Measurements from ENCODE around the gene LCN15. TPM values are rescaled to one million over a fixed set of nuclear protein-coding genes. Genes with fewer than 3 reads are reported as not detected.

Gene LCN15
- total RNA-seq, 1 donor from 2014 or later = 1.9 TPM

DNA sequence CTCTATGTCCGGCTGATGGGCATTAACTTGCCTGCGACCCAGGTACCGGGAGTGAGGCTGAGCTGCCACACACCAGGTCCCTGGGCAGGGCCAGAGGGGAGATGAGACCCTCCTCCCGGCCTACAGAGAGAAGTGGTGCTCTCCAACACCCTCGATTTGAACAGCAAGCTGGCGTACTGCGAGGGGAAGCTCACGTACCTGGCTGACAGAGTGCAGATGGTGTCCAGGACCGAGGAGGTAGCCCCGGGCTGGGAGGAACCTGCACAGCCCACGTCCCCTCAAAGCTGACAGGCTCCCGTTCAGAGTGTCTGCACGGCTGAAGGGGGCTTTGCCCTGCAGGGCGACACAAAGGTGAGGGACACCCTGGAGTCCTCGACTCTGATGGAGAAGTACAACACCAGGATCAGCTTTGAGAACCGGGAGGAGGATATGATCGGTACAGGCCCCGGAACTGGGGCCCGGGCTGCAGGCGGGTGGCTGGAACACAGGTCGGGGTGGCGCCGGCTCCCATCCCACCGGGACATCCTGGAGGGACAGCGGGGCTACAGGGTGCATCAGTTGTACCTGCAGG is 42.4 kb upstream of the LCN15 start:
- peaks cover 12% of the 10 kb centered on the region for H3K27me3 Mint-ChIP-seq (ENCODE audit: unreplicated experiment)
- H3K9me3 Mint-ChIP-seq (ENCODE audit: unreplicated experiment) = peaks cover 26% of the 10 kb centered on the region
- no peak for DNase-seq
- H3K36me3 Mint-ChIP-seq (ENCODE audit: unreplicated experiment) = peaks cover 5% of the 10 kb centered on the region
- H3K4me3 Mint-ChIP-seq (ENCODE audit: unreplicated experiment) = peak overlapping the region; percentile 81
- H3K4me1 Mint-ChIP-seq (ENCODE audit: low read depth, unreplicated experiment) = peaks cover 15% of the 10 kb centered on the region
- H3K27ac Mint-ChIP-seq (ENCODE audit: unreplicated experiment) = peak overlapping the region; percentile 72
- TF ChIP-seq CTCF (IDR thresholded peaks at IDR 0.05; ENCODE audit: partially characterized antibody, unreplicated experiment) = no peak

GRCh38 chr9:136806067-136806466 is 41.7 kb upstream of the LCN15 start:
- Mint-ChIP-seq H3K27ac (ENCODE audit: unreplicated experiment) (no peak overlapping the region), H3K9me3 (ENCODE audit: unreplicated experiment) (peaks cover 26% of the 10 kb centered on the region), H3K27me3 (ENCODE audit: unreplicated experiment) (peaks cover 14% of the 10 kb centered on the region), H3K4me3 (ENCODE audit: unreplicated experiment) (peak overlapping the region; percentile 81), H3K4me1 (ENCODE audit: low read depth, unreplicated experiment) (peaks cover 15% of the 10 kb centered on the region), H3K36me3 (ENCODE audit: unreplicated experiment) (peaks cover 5% of the 10 kb centered on the region)
- no peak for DNase-seq
- TF ChIP-seq CTCF (IDR thresholded peaks at IDR 0.05; ENCODE audit: partially characterized antibody, unreplicated experiment) = no peak

DNA sequence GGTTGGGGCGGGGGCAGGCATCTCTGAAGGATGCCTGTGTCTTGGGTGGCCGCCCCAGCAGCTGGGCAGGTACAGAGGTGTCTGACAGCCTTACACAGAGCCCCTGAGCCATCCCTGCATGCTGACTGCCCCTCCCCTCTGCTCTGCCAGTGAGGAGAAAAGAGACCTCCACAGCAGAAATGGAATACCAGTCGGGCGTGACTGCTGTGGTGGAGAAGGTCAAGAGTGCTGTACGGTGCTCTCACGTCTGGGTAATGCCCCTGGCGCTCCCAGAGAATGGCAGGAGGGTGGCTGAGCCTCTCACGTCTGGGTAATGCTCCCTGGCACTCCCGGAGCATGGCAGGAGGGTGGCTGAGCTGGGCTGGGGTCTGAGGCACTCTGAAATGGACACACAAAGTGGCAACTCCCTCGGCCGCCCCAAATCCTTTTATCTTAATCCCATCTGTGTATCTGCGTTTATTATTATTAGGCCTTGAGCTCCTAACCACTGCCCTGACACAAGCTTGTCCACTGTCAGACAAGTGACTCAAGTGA is 41.0 kb upstream of the LCN15 start:
- Mint-ChIP-seq H3K36me3 (ENCODE audit: unreplicated experiment) (peaks cover 5% of the 10 kb centered on the region), H3K27ac (ENCODE audit: unreplicated experiment) (no peak overlapping the region), H3K9me3 (ENCODE audit: unreplicated experiment) (peaks cover 25% of the 10 kb centered on the region), H3K4me3 (ENCODE audit: unreplicated experiment) (peak overlapping the region; percentile 46), H3K4me1 (ENCODE audit: low read depth, unreplicated experiment) (peaks cover 16% of the 10 kb centered on the region), H3K27me3 (ENCODE audit: unreplicated experiment) (peaks cover 18% of the 10 kb centered on the region)
- no peak for DNase-seq
- no peak for TF ChIP-seq CTCF (IDR thresholded peaks at IDR 0.05; ENCODE audit: partially characterized antibody, unreplicated experiment)

- DNase-seq = no peak
- Mint-ChIP-seq H3K27ac (ENCODE audit: unreplicated experiment) (no peak overlapping the region), H3K36me3 (ENCODE audit: unreplicated experiment) (peaks cover 5% of the 10 kb centered on the region), H3K4me1 (ENCODE audit: low read depth, unreplicated experiment) (peaks cover 11% of the 10 kb centered on the region), H3K27me3 (ENCODE audit: unreplicated experiment) (peaks cover 19% of the 10 kb centered on the region), H3K4me3 (ENCODE audit: unreplicated experiment) (no peak overlapping the region), H3K9me3 (ENCODE audit: unreplicated experiment) (peaks cover 26% of the 10 kb centered on the region)
- TF ChIP-seq CTCF (IDR thresholded peaks at IDR 0.05; ENCODE audit: partially characterized antibody, unreplicated experiment) = no peak
These were observed 40.3 kb upstream of the LCN15 start for GRCh38 chr9:136804509-136805206.

Data from glutamatergic neuron (in vitro differentiated cells).